Measurements from ENCODE around the gene ANKRD11. TPM values are rescaled to one million over a fixed set of nuclear protein-coding genes. Genes with fewer than 3 reads are reported as not detected.

ANKRD11 gene
- polyA plus RNA-seq, 1 experiment, result 48.1 TPM

DNA sequence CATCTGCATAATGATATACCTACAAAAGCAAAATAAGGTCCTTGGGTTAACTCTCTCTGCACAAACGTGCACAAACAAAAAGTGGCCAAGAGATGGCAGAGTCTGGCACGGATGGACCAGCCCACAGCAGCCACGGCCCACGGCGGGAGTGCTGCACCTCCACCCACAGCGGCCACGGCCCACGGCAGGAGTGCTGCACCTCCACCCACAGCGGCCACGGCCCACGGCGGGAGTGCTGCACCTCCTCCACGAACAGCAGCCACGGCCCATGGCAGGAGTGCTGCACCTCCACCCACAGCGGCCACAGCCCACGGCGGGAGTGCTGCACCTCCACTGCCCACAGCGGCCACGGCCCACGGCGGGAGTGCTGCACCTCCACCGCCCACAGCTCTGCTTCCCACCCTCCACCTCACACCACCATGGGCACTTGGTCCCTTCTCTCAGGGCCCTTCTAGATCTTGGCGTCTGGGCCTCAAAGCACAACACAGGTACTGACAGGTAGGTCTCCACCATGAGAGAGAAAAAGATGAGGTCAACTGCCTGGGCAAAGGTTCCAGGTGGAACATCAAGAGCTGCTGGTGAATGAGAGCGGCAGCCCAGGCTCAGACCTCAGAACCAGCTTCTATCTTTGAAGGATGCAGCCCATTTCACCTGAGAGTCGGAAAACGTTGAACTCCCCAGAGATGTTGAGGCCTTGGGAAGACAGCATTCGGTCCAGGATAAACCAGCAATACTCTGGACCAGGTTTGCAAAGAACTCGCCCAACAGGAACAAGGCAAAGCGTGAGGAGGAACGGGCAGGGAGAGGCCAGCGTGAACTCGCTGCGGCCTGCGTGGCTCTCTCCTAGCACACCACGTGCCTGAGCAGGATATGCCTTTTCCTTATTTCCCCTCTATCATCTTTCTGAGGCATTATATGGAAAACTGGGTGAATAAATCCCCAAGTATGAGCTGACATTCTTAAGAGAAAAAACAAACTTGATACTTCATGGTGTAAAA lies 148.4 kb downstream of the ANKRD11 start:
- Histone ChIP-seq H3K27me3 (ENCODE audit: control insufficient read depth, insufficient read depth, low read length) (no peaks in the 10 kb centered on the region), H3K9me3 (ENCODE audit: control insufficient read depth, insufficient read depth, low read length) (peaks cover 8% of the 10 kb centered on the region; the same call in 1 of the 2 replicates), H3K27ac (ENCODE audit: low read depth, low read length) (no peak overlapping the region), H3K4me3 (ENCODE audit: low read depth, low read length) (no peak overlapping the region)
- no peak for TF ChIP-seq CTCF (IDR thresholded peaks at IDR 0.05; ENCODE audit: low read depth, low read length)
- no peak for DNase-seq (ENCODE audit: low read depth, low spot score)
- ChIA-PET POLR2A (no interaction called here), CTCF (no interaction called here)

DNA sequence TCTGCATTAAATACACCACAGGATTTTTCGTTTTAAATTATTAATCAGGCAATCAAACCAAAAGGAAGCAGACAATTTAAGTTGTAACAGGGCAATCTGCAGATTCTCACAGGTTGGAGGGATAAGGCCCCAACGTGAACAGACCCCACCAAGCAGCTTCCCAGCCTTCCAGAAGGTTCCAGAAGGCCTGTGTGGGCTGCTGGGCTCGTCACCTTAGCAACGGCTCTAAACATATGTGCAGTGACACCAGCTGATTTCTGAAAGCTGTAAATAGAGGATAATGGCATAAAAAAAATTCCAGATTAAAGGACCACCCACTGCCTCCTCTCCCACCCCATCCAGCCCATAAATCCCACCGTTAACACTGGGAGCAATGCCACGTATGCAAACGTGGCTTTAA lies 149.1 kb downstream of the ANKRD11 start:
- no peak for DNase-seq (ENCODE audit: low read depth, low spot score)
- TF ChIP-seq CTCF (IDR thresholded peaks at IDR 0.05; ENCODE audit: low read depth, low read length), result no peak
- no peak overlapping the region for H3K4me3 ChIP-seq (ENCODE audit: low read depth, low read length)
- peaks cover 8% of the 10 kb centered on the region; the same call in 1 of the 2 replicates for H3K9me3 ChIP-seq (ENCODE audit: control insufficient read depth, insufficient read depth, low read length)
- POLR2A ChIA-PET, result no interaction called here
- CTCF ChIA-PET, result no interaction called here
- no peaks in the 10 kb centered on the region for H3K27me3 ChIP-seq (ENCODE audit: control insufficient read depth, insufficient read depth, low read length)
- no peak overlapping the region for H3K27ac ChIP-seq (ENCODE audit: low read depth, low read length)

- H3K27ac ChIP-seq (ENCODE audit: low read depth, low read length), result no peak overlapping the region
- CTCF ChIA-PET, result interaction anchor here (0.7 kb wide), 1 partner anchor 178 kb away, joined by 4 read pairs; no protein-coding TSS in a partner anchor
- TF ChIP-seq CTCF (IDR thresholded peaks at IDR 0.05; ENCODE audit: low read depth, low read length), result no peak
- no peak for DNase-seq (ENCODE audit: low read depth, low spot score)
- H3K27me3 ChIP-seq (ENCODE audit: control insufficient read depth, insufficient read depth, low read length), result no peaks in the 10 kb centered on the region
- no peak overlapping the region for H3K4me3 ChIP-seq (ENCODE audit: low read depth, low read length)
- peaks cover 8% of the 10 kb centered on the region; the same call in 1 of the 2 replicates for H3K9me3 ChIP-seq (ENCODE audit: control insufficient read depth, insufficient read depth, low read length)
- POLR2A ChIA-PET, result no interaction called here
Observed at GRCh38 chr16:89338863-89339262, 151.5 kb downstream of the ANKRD11 start.

DNA sequence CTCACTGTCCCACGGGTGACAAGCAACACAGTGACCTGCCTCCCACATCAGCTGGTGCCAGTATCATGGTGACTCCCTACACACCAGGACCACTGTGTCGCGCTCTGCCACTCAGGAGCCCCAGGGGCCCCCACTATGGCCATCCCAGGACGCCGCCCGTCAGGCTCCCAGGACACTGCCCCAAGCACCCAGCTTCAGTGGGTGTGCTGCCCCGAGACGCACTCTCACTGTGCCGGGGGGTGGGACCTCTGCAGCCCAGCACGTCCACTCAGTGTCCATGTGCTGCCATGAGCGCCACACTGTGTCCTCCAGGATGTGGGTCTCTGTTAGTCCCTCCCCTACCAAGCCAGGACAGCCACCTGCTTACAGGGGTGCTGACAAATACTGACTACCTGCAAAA lies 152.4 kb downstream of the ANKRD11 start:
- Histone ChIP-seq H3K27me3 (ENCODE audit: control insufficient read depth, insufficient read depth, low read length) (no peaks in the 10 kb centered on the region), H3K27ac (ENCODE audit: low read depth, low read length) (no peak overlapping the region), H3K4me3 (ENCODE audit: low read depth, low read length) (no peak overlapping the region), H3K9me3 (ENCODE audit: control insufficient read depth, insufficient read depth, low read length) (peaks cover 4% of the 10 kb centered on the region; the same call in 1 of the 2 replicates)
- ChIA-PET CTCF (no interaction called here), POLR2A (interaction anchor here (0.7 kb wide), 1 partner anchor 174 kb away, joined by 9 read pairs; no protein-coding TSS in a partner anchor)
- no peak for DNase-seq (ENCODE audit: low read depth, low spot score)
- TF ChIP-seq CTCF (IDR thresholded peaks at IDR 0.05; ENCODE audit: low read depth, low read length), result no peak
